ENCODE data around the gene AHCTF1.
"Not testable (repeated sequence)": the region's sequence is repeated elsewhere in the genome, so short reads cannot be mapped to it uniquely, and the experiment has no call there.

AHCTF1 gene

DNA sequence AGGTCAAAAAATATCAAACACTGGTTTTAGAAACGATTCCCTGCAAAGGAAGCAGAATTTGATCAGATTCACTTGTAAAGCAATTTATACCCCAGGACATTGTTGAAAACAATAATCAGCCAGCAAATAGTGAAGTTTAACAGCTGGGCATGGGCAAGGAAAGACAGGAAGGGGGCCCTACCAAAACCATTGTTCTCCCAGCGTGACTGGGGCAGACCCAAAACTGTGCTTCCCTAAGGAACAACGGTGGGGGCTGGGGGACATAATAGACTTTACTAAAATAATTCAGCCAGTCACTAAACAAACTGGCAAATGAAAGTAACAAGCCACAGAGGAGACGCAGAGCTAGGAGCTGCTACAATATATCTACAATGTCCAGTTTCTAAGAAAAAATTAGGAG, 100.2 kb downstream of the AHCTF1 start:
- DNase-seq, result no peak

DNA sequence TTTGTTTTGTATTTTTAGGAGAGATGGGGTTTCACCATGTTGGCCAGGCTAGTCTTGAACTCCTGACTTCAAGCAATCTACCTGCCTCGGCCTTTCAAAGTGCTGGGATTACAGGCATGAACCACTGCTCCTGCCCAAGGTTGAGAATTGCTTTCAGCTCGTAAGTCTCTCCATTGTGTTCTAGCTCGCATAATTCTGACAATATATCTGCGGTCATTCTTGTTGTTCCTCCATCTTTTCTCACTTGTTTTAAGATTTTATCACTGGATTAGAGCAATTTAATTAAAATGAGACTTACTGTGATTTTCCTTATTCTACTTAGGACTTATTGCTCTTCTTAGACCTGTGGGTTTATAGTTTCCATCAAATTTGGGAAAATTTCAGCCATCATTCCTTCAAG, 102.9 kb downstream of the AHCTF1 start:
- no peak for DNase-seq

DNA sequence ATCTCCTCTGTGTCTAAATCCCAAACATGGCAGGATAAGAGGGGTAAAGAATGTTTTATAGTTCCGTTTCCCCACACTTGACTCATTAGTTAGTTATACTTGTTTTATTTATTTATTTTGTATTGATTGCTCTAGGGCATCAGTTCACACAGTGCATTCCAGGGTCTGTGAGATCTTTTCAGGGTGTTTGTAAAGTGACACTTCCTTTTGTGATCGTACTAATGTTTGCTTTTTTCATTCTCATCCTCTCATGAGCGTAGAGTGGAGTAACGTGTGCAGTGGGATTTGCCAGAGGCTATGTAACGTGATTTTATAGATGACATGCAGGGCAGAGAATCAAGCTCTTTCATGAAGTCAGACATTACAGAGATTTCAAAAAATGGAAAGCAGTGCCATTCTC, 104.4 kb downstream of the AHCTF1 start:
- no peak for DNase-seq

DNA sequence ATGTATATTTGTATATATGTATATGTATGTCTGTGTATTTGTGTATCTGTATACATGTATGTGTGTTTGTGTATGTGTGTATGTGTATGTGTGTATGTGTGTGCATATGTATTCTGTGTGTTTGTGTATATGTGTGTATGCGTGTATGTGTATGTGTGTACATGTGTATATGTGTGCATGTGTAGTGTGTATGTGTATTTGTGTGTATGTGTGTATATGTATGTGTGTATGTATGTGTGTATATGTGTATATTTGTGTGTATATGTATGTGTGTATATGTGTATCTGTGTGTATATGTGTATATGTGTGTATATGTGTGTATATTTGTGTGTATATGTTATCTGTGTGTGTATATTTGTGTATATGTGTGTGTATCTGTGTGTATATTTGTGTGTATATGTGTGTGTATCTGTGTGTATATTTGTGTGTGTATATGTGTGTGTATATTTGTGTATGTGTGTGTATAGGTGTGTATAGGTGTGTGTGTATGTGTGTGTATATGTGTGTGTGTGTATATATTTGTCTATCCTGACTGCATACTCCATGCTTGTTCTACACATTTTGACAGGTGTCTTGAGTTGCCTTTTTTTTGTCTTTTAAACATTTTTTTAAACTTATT, 106.1 kb downstream of the AHCTF1 start:
- DNase-seq, result no peak

DNA sequence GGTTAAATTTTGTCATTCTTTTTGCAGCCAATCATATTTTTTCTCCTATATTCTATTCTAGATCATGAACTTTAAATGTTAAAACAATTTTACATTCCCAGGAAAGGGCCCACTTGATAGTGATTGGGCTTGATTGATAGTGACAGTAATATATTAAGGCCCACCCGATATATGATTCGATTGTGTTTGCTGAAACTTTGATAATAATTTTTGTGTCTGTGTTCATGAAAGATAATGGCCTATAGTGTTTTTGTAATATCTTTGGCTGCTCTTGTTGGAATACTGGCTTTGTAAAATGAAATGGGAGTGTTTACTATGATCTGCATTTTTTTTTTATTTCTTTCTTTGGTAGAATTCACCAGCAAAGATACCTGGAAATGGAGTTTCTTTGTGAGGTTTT, 107.2 kb downstream of the AHCTF1 start:
- DNase-seq, result no peak

DNA sequence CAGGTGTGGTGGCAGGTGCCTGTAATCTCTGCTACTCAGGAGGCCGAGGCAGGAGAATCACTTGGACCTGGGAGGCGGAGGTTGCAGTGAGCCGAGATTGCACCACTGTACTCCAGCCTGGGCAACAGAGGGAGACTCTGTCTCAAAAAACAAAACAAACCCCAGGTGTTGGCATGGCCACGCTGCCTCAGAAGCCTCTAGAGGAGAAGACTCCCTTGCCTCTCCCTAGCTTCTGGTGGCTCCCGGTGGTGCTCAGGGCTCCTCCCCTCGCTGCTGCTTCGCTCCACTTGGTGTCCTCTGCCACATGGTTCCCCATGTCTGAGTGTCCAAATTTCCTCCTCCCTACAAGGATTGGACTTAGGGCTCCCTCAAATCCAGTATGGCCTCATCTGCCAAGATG, 109.6 kb downstream of the AHCTF1 start:
- not testable (repeated sequence) for DNase-seq

DNA sequence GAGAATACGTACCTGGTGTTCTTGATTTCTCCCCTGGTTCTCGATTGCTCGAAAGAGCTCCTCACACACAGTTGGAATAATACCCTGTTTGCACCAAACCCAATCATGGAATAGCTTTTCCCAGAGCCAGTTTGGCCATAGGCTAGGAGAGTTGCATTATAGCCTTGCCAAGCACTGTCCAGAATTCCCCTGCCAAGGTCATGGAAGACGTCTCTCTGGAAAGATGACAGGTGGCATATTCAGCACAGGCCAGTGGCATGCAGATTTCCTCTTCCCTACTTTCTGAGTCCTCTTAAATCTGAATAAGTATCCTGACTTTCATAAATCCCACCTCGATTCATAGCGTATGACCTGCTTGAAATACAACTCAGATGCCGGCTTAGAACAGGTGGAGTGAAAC, 111.1 kb downstream of the AHCTF1 start:
- no peak for DNase-seq

DNA sequence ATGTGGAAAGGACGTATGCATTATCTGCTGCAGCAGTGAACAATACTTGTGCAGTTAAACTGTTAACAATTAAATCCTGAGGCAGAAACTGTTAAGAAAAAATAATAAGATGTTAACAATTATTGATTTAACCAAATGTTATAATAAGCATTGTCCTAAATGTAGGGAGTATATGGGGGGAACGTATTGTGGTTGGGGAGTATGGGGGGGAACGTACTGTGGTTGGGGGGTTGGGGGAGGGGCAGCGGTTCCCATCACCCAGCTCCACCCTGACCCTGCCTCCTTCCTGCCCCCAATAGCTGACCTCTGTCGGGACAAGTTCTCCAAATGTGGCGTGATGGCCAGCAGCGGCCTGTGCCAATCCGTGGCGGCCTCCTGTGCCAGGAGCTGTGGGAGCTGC, 114.0 kb downstream of the AHCTF1 start:
- not testable (repeated sequence) for DNase-seq

DNA sequence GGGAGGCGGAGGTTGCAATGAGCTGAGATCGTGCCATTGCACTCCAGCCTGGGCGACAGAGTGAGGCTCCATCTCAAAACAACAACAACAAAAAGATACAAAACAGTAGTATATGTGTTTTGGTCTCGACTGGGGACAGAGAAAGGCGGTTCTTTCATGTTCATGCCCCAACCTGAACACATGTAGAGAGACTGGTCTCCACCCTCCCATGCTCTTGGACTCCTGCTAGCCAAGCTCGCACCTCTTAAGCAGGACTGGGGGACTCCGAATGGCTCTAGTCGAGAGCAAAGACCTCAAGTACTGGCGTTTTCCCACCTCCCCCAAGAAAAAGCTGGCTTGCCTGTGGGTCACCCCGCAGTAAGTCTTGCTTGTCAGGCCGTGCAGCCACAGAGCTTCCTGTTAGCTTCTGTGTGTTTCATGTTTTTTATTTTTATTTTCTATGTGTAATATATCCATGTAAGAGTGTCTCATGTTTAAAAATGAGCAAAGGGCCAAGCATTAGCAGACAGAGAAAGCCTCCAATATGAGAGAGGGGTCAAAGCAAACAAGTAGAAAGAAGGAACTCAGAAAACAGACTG, 116.0 kb downstream of the AHCTF1 start:
- no peak for DNase-seq

DNA sequence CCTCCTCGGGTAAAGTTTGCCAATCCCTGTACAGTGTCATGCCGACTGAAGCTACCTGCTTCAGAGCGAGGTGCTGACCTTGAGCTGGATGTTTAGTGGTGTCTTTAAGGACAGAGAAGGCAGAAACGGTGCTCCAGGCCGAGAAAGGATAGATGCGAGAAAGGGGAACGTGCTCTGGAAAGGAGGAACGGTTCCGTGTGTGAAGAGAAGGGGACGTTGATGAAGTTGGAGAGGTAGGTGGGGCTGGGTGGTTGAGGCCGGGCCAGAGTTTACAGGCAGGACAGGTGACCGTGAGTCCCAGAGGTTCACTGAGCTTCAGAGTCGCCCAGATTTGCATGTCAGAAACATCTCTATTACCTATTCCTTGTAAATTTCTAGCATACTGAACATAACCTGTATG, 116.9 kb downstream of the AHCTF1 start:
- DNase-seq, result no peak

DNA sequence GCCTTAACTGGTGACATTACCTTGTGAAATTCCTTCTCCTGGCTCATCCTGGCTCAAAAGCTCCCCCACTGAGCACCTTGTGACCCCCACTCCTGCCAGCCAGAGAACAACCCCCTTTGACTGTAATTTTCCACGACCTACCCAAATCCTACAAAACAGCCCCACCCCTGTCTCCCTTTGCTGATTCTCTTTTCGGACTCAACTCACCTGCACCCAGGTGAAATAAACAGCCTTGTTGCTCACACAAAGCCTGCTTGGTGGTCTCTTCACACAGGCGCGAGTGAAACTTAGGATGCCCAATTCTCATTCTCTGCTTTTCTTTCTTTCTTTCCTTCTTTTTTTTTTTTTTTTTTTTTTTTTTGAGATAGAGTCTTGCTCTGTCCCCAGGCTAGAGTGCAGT, 118.4 kb downstream of the AHCTF1 start:
- not testable (repeated sequence) for DNase-seq

DNA sequence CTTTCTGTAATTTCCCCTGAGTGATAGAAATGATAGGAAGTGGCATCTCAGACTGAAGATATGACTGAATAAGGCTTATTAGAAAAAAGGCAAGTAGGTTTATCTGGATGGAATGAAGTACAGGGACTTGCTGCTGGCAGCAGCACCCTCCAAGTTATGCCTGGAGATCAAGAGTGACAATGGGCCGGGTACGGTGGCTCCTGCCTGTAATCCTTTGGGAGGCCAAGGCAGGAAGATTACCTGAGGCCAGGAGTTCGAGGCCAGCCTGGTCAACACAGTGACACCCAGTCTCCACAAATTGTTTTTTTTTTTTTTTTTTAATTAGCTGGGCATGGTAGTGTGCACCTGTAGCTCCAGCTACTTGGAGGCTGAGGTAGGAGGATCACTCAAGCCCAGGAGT, 119.8 kb downstream of the AHCTF1 start:
- no peak for DNase-seq

DNA sequence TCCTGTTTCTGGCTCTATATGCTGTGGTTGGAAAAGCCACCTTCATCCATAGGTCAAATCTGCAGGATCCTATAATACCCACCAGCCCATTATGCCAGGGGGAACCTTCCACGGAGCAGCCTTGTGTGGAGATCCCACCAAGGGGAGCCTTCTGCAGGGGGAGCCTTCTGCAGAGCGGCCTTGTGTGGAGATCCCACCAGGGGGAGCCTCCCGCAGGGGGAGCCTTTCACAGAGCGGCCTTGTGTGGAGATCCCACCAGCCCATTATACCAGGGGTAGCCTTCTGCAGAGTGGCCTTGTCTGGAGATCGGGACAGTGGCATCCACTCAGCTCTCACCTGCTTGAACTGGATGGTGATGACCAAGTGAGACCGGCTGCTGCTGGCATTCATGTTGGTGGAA, 122.3 kb downstream of the AHCTF1 start:
- DNase-seq, result no peak

DNA sequence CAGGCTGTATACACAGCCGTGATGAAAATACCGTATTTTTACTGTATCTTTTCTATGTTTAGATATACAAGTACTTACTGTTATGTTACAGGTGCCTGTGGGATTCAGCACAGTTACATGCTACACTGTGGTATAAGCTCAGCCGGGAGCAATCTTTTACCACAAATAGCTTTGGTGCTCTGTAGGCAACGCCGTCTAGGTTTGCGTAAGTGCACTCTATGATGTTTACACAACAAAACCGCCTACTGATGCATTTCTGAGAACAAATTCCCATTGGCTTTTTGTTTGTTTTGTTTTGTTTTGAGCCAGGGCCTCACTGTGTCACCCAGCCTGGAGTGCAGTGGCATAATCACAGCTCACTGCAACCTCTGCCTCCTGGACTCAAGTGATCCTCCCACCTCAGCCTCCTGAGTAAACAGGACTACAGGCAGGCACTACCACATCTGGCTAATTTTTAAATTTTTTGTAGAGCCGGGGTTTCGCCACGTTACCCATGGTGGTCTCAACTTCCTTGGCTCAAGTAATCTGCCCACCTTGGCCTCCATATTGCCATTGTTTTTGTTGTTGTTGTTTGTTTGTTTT, 126.5 kb downstream of the AHCTF1 start:
- no peak for DNase-seq

DNA sequence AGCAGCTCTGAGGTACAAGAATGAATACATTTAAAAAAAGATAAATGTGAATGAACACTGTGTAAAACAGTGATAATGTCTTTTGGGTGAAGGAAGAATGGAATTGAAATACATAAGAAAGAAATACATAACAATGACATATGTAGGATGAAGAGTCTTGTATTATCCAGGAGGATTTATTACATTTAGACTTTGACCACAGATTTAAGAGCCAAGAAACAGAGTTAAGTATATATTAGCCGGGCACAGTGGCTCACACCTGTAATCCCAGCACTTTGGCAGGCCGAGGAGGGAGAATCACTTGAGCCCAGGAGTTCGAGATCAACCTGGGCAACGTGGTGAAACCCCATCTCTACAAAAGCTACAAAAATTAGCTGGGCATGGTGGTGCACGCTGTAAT, 127.9 kb downstream of the AHCTF1 start:
- no peak for DNase-seq

DNA sequence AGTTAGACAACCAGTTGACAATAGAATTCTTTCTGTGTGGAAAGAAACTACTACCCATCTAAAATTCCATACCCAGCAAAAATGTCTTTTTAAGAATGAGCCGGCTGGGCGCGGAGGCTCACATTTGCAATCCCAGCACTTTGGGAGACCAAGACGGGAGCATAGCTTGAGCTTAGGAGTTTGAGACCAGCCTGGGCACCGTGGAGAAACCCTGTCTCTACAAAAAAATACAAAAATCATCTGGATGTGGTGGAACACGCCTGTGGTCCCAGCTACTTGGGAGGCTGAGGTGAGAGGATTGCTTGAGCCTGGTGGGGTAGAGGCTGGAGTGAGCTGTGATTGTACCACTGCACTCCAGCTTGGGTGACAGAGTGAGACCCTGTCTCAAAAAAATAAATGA, 128.4 kb downstream of the AHCTF1 start:
- DNase-seq, result no peak

DNA sequence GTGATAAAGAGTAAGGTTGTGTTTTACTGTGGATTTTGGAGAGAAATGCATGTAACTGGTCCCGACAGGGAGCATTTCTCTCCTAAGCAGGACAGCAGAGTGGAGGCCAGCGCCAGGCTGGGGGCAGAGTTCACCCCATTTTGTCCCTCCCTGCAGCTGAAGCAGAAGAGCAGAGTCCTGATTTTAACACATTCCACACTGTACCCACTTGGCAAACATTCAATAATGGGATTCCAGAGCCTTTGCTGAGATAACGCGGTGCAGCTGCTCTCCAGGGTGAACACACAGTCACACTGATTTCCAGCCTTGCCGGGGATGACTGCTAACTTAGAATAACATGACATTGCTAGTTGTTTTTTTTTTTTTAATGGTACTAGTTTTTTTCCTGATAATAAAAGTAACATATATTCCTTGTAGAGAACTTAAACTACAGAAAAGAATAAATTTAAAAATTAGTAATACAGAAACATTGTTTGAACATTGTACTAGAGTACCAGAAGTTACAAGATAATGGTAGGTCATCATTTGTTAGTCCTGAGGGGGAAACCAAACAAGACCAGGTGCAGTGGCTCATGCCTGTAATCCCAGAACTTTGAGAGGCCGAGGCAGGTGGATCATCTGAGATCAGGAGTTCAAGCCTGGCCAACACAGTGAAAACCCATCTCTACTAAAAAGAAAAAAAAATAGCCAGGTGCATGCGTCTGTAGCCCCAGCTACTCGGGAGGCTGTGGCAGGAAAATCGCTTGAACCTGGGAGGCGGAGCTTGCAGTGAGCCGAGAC, 130.3 kb downstream of the AHCTF1 start:
- no peak for DNase-seq

DNA sequence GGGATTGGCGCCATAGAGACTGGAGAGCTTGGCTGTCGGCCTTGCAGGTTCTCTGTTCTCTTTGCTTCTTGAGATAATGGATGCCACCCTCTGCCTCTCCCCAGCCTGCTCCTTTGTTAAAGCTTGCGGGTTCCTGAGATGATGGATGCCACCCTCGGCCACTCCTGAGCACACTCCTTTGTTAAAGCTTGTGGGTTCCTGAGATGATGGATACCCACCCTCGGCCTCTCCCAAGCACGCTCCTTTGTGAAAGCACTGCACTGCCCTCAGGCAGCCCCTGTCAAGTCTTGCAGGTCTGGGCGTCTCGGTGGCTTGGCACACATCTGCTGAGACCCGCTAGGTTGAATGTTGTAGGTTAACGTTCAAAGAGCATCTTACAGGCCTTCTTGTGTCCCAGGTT, 131.0 kb downstream of the AHCTF1 start:
- no peak for DNase-seq

DNA sequence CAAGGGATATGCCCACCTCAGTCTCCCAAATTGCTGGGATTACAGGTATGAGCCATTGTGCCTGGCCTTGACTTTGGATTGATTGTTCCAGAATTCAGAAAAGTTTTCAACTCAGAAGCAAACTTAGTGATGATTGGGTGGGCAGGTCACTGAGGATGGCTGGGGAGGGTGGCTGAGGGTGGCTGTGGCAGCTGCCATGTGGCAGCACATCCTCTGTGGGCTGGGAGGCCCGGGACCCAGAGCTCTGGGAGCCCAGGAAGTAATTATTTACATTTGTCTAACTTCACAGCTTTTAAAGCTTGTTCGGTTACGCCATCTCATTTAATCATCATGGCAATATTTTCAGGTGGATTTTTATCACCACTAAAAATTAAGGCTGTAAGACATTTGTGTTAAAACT, 131.4 kb downstream of the AHCTF1 start:
- no peak for DNase-seq

DNA sequence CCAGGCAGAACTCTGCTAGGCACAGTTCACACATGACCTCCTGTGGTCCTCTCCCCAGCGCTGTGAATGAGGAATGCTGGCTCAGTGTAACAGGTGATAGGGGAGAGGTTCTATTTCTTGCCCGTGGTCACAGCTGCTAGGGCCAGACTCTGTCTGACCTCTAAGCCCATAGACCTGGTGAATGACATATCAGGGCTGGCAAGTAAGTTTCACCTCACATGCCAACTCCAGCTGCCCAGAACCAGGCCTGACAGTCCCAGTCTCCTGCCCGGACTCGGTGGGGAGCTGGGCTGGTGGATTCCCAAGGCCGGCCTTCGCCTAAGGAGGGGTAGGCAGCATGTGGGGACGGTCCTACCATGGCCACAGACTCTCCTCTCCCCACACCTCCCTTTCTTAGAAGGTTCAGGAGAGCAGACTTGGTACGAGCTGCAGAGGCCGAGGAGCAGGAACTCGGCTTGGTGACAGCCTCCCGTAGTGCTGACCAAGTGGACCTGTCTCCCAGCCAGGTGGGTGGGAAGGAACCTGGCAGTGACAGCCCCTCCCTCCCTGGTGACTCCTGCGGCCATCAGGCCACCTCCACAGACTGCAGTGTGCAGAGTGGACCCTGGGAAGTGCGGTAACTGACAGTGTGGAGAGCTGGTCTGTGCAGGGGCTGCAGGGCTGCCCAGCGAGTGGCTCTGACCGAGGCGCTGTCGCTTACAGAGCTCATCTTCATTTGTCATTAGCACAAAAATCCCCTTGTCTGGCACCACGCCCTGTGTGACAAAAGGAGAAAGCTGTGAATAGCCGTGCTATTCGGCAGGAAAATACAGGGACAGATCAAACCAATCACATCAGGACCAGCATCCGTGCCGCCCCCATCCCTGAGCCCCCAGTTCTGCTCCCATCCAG, 132.9 kb downstream of the AHCTF1 start:
- no peak for DNase-seq

DNA sequence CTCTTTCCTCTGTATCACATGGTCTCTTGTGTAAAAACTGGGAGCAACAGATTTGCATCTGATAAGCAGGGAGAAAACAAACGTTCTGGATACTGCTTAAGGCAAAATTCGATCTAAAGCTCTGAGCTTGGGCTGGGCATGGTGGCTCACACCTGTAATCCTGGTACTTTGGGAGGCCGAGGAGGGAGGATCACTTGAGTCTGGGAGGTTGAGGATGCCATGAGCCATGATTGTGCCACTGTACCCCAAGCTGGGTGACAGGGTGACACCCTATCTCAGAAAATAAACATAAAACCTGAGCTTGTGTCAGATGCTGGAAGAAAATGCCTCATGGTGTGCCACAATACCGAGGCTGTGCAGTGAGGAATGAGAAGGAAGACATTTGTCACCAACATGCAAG, 133.6 kb downstream of the AHCTF1 start:
- no peak for DNase-seq

DNA sequence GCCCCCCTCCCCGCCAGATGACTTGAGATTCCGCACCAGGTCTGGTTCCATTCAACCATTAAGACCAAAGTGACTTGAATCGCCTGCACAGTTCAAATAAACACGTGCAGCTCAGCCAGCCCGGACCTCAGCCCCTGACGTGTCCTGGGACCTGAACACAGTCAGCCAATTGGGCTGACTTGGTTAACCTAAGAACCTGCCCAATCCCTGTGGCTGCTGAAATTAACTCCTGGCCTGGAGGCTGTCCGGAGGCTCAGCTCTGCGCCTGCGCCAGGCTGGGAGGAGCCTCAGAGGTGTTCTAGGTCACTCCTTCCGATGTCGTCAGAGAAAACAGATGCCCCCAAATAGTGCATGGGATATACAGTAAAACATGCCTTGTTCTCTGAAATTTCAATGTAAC, 134.2 kb downstream of the AHCTF1 start:
- no peak for DNase-seq

DNA sequence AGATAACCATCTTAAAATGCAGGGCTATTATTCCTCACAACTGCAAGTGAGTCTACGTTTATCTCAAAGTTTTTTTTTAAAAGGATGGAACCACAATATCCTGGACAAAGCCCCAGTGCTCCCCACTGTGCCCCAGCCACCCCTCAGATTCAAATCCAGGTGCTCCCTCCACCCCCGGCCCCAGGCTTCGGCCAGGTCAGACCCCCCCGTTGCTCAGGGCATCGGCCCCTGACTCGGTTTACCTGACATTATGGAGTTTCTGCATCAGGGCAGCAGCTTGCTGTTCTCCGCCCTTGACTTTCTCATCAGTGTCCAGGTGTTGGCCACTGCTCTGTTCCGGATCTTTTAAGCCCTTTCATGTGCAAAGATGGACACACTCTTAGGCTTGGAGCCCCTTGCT, 134.6 kb downstream of the AHCTF1 start:
- DNase-seq, result no peak
